Right forelimb (tissue), 1 donor: Measurements from ENCODE around the gene RER1.

Source experiments
- DNase-seq: peaks from one replicate; pipeline ENCODE4 v3.0.0-alpha.2; 2018

The RER1 gene

GRCh38 chr1:2391931-2392509, 379 bp downstream of the RER1 start:
- no peak for DNase-seq

DNA sequence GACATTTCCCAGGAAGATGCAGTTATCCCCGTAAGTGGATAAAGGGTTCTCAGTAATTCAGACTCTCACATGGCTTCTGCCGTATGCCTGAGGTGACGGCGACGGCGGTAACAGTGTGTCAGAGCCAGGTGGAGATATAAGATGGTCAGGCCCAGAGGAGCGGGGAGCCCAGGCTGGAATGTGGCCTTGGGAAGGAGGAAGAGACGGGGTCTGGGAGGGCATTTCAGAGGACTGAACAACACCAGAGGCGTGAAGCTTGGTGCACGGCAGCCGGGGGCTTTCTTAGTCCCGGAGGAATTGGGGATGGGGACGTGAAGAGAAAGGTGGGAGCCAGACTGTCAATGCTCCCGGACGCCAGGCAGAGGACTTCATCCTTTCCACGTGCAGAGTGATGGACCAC, 1.0 kb downstream of the RER1 start:
- no peak for DNase-seq

DNA sequence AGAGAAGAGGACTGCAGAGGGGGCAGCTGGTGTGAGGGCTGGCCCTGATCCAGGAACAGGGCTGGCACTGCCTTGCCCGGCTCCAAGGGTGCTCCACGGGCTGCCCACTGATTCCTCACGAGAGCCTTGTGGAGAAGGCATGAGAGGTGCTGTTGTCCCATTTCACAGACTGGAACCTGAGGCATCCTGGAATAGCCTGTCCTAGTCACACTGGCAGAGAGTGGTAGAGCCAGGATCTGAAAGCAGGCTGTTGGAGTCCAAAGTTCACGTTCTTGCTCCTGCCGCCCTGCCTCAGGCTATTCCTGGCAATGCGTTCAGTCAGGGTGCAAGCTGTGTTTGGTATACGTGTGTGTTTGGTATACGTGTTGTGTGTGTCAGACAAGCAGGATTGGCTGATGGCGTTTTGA, 1.8 kb downstream of the RER1 start:
- no peak for DNase-seq

GRCh38 chr1:2394220-2394619, 2.6 kb downstream of the RER1 start:
- no peak for DNase-seq

DNA sequence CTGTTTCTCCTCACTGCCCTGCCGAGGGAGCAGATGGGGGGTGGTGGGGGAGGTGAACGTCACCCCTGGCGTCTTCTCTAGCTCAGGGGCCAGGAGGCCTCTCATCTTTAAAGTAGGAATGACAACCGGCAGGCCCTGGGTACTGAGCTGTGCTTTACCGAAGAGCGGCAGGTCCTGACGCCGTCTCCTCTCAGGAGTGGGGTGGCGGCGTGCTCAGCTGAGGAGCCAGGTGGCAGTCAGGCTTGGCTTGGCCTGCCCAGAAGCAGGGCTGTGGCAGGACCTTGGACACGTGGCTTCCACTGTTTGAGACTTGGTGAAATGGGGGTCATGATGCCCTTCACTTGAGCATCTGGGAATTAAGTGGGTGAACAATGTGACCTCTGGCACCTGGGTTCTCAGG, 3.1 kb downstream of the RER1 start:
- DNase-seq: no peak

GRCh38 chr1:2395245-2395644, 3.6 kb downstream of the RER1 start:
- no peak for DNase-seq

DNA sequence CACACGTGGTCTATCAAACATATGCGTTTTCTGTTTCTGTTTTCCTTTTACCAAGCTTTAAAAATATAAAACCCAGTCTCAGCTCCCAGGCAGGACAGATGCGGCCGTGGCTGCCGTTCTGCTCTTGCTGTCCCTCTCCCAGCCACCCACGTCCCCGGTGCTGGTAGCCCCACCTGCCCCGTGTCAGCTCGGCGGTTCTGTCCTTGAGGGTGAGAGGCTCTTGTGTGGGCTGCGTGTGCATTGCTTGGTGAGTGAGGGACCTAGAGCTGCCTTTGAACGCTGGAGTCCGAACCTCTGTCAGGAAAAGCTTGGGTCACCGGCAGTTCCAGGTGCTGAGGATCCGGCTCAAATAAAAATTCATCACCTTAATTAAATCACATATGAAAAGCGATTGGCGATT, 4.4 kb downstream of the RER1 start:
- DNase-seq: no peak

DNA sequence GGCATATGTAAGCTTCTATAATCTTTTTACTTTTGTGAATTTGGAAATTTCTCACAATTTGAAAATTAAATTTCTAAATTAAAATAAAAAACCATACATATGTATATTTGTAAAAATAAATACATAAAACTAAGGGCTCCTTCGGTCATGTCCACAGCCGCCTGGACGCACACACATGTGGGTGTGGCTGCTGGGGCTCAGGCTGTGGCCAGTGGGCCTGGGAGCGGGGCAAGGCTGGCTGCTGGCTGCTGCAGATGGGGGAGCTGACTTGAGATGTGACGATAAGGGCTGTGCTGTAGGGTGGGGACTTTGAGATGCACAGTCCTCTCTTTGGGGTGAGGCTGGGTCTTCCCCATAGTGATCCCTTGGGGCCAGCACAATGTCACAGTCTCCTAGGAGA, 4.8 kb downstream of the RER1 start:
- DNase-seq: no peak

- no peak for DNase-seq
Observed at GRCh38 chr1:2397007-2397679, 5.5 kb downstream of the RER1 start.

DNA sequence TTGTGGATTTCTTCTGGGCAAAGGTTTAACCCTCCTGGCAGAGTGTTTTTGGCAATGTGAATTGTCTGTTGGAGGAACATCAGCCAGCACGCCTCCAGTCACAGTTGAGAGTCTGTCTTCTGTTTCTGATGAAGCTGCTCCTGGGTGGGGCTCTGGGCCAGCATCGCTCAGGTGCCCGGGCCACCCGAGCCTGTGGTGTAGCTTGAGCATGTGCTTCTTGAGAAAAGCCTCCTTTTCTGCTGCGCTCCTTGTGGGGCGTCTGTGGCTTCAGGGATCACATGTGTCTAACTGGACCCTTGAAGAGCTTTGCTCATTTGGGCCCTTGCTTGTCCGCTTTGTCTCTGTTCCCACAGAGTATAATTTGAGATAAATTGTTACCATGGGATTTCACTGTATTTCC, 7.2 kb downstream of the RER1 start:
- DNase-seq: no peak

DNA sequence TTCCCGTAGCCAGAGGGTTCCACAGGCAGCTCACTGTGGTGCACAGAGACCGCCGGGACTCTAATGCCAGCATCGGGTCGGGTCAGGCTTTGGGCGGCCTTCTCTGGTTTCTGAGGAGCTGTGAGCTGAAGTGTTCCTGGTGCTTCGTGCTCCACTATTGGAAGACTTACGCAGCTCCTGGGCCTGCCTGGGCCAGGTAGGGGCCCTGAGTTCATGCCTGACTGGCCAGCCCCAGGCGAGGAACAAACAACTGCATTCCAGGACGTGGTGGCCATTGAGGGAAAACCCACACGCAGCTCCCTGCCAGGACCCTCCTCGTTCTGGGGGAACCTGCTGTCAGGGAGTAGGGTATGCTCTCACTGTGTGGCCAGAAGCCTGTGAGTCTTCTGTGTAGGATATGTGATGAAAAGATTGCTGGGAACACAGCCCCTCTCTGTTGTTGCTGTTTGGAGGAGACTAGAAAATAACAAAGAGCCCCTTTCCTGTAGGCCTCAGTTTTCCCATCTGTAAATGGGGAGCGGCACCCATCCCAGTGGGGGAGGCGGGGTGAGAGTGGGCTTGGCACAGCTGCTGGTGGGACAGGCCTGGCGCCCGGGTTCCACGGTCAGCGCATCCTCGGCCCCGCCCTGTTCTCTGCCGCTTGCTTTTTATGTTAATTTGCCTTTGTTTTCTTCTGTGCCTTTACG, 8.4 kb downstream of the RER1 start:
- no peak for DNase-seq

DNA sequence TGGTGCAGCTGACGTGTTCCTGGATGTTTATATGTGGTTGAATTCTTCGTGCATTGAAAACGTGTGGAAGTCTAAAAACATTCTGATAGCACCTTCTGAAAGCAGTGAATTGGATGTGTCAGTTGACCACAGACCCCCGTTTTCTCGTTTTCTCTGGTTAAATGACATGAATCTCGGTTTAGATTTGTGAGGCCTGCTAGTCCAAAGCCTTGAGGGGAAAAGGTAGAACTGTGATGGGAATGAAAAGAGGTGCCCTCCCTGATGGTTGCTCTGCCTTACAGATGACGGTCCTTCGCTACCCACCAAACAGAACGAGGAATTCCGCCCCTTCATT, 8.9 kb downstream of the RER1 start:
- no peak for DNase-seq

DNA sequence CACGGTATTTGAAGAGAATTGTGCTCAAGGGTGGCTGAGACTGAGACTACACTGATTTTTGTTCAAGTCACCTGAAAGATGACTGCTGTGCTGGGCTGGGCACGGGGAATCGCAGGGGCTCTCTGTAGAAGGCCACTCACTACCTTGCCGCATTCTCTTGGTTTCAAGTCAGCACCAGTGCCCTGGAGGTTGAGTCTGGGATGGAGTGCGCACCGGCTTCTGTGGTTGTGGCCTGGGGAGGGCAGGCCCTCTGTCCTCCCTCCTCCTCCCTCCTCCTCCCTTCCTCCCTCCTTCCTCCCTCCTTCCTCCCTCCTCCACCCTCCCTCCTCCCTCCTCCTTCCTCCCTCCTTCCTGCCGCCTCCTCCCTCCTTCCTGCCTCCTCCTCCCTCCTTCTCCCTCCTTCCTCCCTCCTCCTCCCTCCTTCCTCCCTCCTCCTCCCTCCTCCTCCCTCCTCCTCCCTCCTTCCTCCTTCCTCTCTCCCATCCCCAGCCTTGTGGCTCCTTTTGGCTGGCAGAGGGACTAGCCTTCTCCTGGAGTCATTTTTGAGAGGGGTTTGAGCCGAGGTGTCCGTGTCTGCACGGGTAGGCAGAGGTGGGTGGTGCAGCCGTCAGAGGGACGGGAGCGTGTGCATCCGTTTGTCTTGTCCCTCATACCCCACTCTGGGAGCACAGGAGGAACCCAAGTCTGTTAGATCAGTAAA, 9.5 kb downstream of the RER1 start:
- DNase-seq: no peak

DNA sequence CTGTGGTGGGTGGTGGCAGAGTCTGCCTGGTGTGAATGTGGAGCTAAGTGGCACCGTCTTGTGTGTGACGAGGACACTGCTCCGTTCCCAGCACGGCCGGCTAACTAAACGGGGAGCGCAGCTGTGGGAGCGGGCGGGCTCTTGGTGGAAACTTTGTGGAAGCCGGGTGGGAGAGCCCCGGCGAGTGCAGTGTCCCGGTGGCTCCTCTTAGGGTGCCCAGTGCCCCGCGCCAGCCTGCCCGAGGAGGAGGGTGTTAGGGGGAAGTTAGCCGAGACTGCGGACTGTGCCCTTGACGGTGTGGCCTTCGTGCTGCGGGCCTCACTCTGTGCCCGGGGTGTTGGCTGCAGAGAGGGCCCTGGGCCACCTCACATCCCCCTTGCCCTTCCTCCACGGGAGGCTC, 10.8 kb downstream of the RER1 start:
- DNase-seq: no peak

GRCh38 chr1:2403273-2403672, 11.6 kb downstream of the RER1 start:
- DNase-seq: no peak

DNA sequence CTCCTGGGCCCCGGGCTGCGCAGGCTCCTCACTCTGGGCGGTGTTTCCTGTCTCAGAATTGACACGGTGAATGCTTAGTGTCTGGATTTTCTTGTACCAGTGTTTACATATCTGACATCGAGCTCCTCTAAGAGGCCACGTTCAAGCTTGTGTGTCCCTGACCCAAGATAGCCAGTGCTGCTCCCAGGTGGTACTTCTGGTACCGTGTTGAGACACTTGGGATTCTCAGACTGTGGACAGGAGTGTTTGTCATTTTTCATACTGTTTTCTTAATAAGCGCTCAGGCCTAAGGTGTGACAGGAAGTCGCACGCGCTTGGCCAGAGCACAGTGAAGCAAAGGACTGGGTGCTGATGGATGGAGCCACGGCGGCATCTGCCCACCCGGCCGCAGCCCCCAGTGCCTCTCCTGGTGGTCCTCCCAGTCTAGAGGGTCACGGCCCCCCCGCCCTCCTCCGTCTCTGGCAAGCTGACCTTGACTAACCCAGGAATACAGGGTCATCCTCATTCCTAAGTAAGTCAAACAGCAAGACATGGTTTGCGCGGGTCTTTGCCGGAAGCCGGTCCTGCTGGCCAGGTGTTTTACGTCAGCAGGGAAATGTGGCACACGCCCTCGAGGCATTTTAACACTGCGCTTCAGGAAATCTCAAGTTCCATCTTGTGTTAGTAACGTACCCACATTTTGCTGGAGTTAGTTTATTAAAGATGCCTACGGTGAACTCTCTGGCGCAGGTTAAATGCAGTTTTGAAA, 12.7 kb downstream of the RER1 start:
- DNase-seq: no peak

DNA sequence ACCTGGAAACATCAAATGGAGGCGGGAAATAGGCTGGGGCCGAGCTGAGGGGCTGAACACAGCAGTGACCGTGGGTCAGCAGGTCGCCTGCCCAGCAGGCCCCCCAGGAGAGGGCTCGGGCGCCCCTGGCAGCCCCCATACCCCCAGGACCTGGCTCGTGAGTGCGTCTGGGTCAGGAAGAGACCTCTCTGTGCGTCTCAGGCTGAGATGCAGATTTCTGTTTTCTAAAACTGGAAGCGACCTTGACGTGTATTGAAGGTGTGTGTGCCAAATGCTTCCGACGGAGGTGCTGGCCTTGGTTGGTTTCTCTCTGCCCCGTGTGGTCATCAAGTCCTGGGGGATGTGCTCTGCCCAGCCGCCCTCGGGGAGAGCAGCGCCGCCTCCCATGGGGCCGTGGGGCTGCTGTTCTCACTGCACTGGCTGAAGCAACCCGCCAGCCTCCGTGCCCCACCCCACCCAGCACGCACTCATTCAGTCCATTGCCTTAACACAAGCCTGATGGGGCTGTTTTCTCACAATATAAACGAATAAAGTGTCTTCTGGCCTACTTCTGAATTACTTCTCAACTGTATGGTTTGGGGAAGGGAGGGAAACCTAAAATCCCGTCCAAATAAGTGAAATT, 13.4 kb downstream of the RER1 start:
- DNase-seq: no peak

DNA sequence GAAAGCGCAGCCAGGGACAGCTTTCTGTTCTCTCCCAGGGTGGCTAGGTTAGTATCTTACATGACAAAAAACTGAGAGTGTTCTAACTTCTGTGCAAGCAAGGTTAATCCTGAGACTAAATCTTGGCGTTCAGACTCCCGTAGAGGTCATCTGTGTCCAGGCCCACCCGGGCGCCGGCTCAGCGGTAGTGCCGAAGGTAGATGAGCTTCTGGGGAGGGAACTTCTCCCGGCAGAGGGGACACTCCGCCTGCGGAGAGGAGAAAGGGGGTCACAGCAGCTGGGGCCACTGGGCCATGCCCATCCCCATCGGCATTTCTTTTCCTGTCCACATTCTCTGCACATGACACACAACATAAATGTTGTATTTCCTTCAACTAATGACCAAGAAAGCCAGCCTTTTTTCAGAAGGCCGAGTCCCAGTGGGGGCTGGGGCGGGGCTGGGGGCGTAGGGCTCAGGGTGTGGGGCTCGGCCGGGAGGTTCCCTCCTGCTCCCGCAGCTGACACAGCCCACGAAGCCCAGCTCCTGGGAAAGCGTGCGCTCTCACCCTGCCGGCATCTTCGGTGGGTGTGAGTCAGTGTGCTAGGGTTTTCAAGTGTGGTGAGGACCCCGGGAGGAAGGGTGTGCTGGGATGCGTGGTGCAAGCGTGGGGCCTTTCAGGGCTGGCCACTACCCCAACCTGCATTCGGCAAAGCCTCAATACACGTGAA, 14.1 kb downstream of the RER1 start:
- DNase-seq: no peak

GRCh38 chr1:2406451-2407041, 14.9 kb downstream of the RER1 start:
- no peak for DNase-seq

- no peak for DNase-seq
Observed at GRCh38 chr1:2407166-2407990, 15.7 kb downstream of the RER1 start.

DNA sequence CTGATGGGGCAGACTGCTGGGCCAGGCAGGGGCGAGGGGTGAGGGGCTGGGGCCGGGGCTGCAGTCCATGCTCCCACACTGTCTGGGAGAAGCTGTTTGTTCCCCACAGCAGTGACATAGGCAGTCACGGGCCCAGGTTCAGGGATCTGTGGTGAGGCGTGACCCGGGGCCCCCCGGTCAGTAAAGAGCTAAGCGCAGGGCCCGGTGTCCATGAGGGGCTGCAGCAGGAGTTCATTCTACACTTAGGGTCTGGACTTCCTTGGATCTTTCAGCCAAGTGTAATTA, 16.3 kb downstream of the RER1 start:
- no peak for DNase-seq
